Small intestine (tissue), 7 donors: ENCODE data around the gene NDUFA5. TPM values are rescaled to one million over a fixed set of nuclear protein-coding genes. Genes with fewer than 3 reads are reported as not detected.
"Not testable (repeated sequence)": the region's sequence is repeated elsewhere in the genome, so short reads cannot be mapped to it uniquely, and the experiment has no call there.

Source experiments
- DNase-seq, 2 donors: peaks; one replicate each; pipeline versions ENCODE4 v3.0.0 to v3.0.0-alpha.2; 2013
- FAIRE-seq: peaks from 2 replicates; lab custom pipeline; 2012; peaks lifted over from hg19 to GRCh38; lab: Jason Lieb, UNC
- H3K27ac ChIP-seq, 3 donors: one replicate each; pipeline ENCODE4 v1.5.1; 2013; ENCODE audit warnings: low read length in 2 of 3, mild to moderate bottlenecking in 2 of 3, control low read depth in 1 of 3, inconsistent platforms in 1 of 3, low read depth in 1 of 3, moderate library complexity in 1 of 3
- H3K27me3 ChIP-seq, 3 donors: one replicate each; pipeline ENCODE4 v1.6.1; 2013; ENCODE audit warnings: low read length in 3 of 3, inconsistent platforms in 1 of 3; ENCODE audit not compliant: control insufficient read depth in 3 of 3, insufficient read depth in 3 of 3
- H3K36me3 ChIP-seq, 3 donors: one replicate each; pipeline ENCODE4 v1.6.1; 2013; ENCODE audit warnings: low read length in 3 of 3, inconsistent platforms in 1 of 3, low read depth in 1 of 3, mild to moderate bottlenecking in 1 of 3, moderate library complexity in 1 of 3; ENCODE audit not compliant: control insufficient read depth in 3 of 3, insufficient read depth in 2 of 3
- H3K4me1 ChIP-seq, 3 donors: one replicate each; pipeline ENCODE4 v1.6.1; 2013; ENCODE audit warnings: low read length in 2 of 3, inconsistent platforms in 1 of 3, low read depth in 1 of 3, mild to moderate bottlenecking in 1 of 3, moderate library complexity in 1 of 3; ENCODE audit not compliant: control insufficient read depth in 3 of 3, insufficient read depth in 2 of 3
- H3K4me3 ChIP-seq, 3 donors: one replicate each; pipeline ENCODE4 v1.5.1; 2013; ENCODE audit warnings: low read length in 3 of 3, control low read depth in 1 of 3, inconsistent platforms in 1 of 3, low read depth in 1 of 3, mild to moderate bottlenecking in 1 of 3, moderate library complexity in 1 of 3
- H3K9me3 ChIP-seq, 2 donors: one replicate each; pipeline ENCODE4 v1.6.1; 2013; ENCODE audit warnings: low read depth in 1 of 2, low read length in 1 of 2; ENCODE audit not compliant: control insufficient read depth in 2 of 2, insufficient read depth in 1 of 2
- WGBS, 3 donors: extraction: QIAGEN DNeasy Blood & Tissue Kit; methylation state at CpG; one replicate each; pipeline ENCODE4 v1.1.7; 2013; 5-methylcytosine and 5-hydroxymethylcytosine counted together
- polyA plus RNA-seq, 4 donors: library from polyadenylated mRNA; stranded (reverse) in 3 of 4; unstranded in 1 of 4; fragments of 200-250 nt in 3 of 4; fragments of 120-200 nt in 1 of 4; gene quantifications; one replicate each; pipeline versions ENCODE4 v1.2.1 to v1.2.3, GENCODE V29; 2013
- donor health status: healthy with polysubstance abuse.
- donor health status: control.
- donor health status: control.
- donor health status: Bipolar disorder and iron deficiency.
- donor health status: healthy.

Gene NDUFA5
- polyA plus RNA-seq, 4 donors = 69.4 to 225 (median 135) TPM

DNA sequence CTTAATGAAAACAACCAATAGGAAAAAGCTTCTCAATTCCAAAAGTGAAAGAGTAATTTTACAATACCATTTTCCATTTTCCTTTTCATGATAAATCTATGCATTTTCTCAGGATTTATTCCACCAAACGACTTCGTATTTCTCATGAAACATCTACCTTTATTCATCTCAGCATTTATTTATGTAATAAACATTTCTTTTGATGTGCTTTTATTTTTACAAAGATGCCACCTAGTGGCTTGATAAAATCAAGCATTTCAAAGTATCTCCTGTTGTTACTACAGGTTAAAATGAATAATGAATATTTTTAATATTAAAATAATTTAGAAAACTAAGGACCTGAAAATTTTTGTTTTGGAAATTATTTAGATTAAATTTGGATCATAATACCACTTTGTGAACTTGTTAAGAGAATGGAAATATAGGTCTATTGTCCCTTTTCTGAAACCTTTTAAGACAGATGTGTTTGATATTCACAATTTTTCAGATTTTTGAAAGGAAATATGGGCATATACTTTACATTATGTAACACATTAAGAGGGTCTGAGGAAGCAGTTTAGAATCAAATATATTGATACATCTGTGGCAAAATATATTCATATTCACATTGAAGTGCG is 20.5 kb downstream of the NDUFA5 start:
- Histone ChIP-seq H3K4me1 (peaks cover 0 to 19% (median 3%) of the 10 kb centered on the region in 3 donors), H3K36me3 (no peaks in the 10 kb centered on the region), H3K27ac (no peak overlapping the region), H3K27me3 (peaks cover 0 to 15% (median 0%) of the 10 kb centered on the region in 3 donors), H3K4me3 (no peak overlapping the region), H3K9me3 (no peaks in the 10 kb centered on the region)
- DNase-seq = peak in 1 of 2 donors; percentile 35
- FAIRE-seq = peak; percentile 68
- WGBS, 3 donors = 24 to 53% (median 31%) methylated on average over 3 of the region's 3 CpGs

GRCh38 chr7:123535517-123535916 is 22.1 kb downstream of the NDUFA5 start:
- no peaks in the 10 kb centered on the region for H3K9me3 ChIP-seq
- H3K27ac ChIP-seq = peak overlapping the region in 1 of 3 donors; percentile 56
- 91 to 92% (median 92%) methylated on average over 12 of the region's 12 CpGs for WGBS, 3 donors
- peaks cover 0 to 20% (median 0%) of the 10 kb centered on the region in 3 donors for H3K27me3 ChIP-seq
- FAIRE-seq (no peak), DNase-seq (no peak)
- H3K36me3 ChIP-seq = no peaks in the 10 kb centered on the region
- H3K4me3 ChIP-seq = peak overlapping the region in 2 of 3 donors; percentile 26 to 75
- peaks cover 0 to 19% (median 3%) of the 10 kb centered on the region in 3 donors for H3K4me1 ChIP-seq

DNA sequence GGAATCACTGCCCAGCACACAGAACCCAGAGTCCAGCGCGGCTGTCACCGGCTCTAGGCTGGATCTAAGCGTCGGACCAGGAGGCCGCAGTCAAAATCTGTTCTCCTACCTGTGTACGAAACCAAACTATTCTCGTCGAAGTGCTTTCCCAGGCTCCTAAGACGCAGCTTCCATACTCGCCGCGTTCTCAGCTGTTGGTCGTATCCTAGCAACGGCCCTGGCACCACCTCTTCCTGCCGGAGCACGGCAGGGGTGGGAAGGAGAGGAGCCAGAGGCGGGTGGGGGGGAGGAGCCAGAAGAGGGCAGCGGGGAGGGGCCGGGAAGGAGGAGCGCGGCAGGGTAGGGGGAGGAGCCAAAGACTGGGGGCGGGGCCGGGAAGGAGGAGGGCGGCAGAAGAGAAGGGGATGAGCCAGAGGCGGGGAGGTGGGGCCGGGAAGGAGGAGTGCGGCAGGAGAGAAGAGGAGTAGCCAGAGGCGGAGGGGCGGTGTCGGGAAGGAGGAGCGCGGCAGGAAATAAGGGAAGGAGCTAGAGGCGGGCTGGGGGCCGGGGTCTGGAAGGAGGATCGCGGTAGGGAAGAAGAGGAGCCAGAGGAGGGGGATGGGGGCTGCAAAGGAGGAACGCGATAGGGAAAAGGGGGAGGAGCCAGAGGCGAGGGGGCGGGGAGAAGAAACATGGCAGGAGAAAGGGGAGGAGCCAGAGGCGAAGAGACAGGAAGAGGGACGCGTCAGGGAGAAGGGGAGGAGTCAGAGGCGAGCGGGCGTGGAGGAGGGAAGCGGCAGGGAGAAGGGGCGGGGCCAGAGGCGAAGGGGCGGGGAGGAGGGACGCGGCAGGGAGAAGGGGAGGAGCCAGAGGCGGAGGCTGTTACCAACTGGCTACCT is 23.0 kb downstream of the NDUFA5 start, which contains the start of gene IQUB:
Gene IQUB (minus strand): TSS at position 213 of the 878 bp plus-strand sequence. CDS start 22,255 bp downstream, outside the sequence.
- Histone ChIP-seq H3K4me1 (peaks cover 0 to 18% (median 3%) of the 10 kb centered on the region in 3 donors), H3K27me3 (peaks cover 0 to 20% (median 0%) of the 10 kb centered on the region in 3 donors), H3K36me3 (no peaks in the 10 kb centered on the region), H3K4me3 (peak within 1 kb of the TSS; percentile 57 to 75 (median 62)), H3K27ac (peak within 1 kb of the TSS; percentile 27 to 94 (median 91)), H3K9me3 (no peaks in the 10 kb centered on the region)
- FAIRE-seq (no peak), DNase-seq (peak; percentile 98)
- WGBS, 3 donors = 0 to 1% (median 1%) methylated on average over 47 to 54 of the region's 54 CpGs

DNA sequence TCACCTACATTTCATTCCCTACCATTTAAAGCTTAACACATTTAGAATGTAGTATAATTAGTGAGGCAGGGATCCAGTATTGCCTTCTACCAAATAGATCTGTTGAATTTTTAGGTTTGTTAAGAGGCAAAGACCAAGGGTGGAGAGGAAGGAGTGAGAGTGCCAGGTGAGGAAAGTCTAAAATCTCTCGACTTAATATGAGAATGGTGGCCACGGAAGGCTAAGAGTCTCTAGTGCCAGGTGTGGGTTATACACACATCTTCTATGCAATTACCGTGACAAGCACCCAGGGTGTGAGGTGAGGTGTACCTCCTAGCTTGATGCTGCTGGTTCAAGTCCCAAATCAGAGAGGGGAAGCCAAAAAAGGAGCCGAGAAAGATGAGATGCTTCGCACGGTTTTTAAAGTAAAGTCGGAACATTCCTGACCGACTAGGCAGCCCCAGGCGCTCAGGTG is 23.7 kb downstream of the NDUFA5 start:
- Histone ChIP-seq H3K4me3 (peak overlapping the region; percentile 15 to 75 (median 54)), H3K36me3 (no peaks in the 10 kb centered on the region), H3K4me1 (peaks cover 0 to 11% (median 3%) of the 10 kb centered on the region in 3 donors), H3K27ac (peak overlapping the region in 1 of 3 donors; percentile 44), H3K9me3 (no peaks in the 10 kb centered on the region), H3K27me3 (peaks cover 0 to 20% (median 0%) of the 10 kb centered on the region in 3 donors)
- FAIRE-seq (no peak), DNase-seq (no peak)
- WGBS, 3 donors = 3 to 6% (median 4%) methylated on average over 9 of the region's 9 CpGs

DNA sequence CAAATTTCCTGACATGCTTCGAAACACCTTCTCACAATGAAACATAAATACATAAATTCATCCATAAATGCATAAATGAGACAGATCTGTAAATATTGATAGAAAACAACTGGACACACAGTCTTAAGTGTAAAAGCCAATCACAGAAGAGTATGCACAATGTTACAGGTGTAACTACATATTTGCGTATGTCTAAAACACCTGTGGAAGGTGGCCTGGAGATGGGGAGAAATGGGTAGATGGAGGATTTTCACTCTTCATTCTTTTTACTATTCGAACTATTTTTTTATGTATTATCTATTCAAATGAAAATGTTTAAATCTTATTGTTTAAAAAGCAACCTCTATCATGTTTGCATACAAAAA is 24.1 kb downstream of the NDUFA5 start:
- whole genome bisulfite sequencing, 3 donors = 71 to 85% (median 76%) methylated on average over 3 of the region's 3 CpGs
- no peak overlapping the region for H3K27ac ChIP-seq
- FAIRE-seq (no peak), DNase-seq (no peak)
- H3K4me3 ChIP-seq = no peak overlapping the region
- no peaks in the 10 kb centered on the region for H3K36me3 ChIP-seq
- no peaks in the 10 kb centered on the region for H3K9me3 ChIP-seq
- H3K27me3 ChIP-seq = peaks cover 0 to 20% (median 0%) of the 10 kb centered on the region in 3 donors
- H3K4me1 ChIP-seq = peaks cover 0 to 9% (median 3%) of the 10 kb centered on the region in 3 donors

DNA sequence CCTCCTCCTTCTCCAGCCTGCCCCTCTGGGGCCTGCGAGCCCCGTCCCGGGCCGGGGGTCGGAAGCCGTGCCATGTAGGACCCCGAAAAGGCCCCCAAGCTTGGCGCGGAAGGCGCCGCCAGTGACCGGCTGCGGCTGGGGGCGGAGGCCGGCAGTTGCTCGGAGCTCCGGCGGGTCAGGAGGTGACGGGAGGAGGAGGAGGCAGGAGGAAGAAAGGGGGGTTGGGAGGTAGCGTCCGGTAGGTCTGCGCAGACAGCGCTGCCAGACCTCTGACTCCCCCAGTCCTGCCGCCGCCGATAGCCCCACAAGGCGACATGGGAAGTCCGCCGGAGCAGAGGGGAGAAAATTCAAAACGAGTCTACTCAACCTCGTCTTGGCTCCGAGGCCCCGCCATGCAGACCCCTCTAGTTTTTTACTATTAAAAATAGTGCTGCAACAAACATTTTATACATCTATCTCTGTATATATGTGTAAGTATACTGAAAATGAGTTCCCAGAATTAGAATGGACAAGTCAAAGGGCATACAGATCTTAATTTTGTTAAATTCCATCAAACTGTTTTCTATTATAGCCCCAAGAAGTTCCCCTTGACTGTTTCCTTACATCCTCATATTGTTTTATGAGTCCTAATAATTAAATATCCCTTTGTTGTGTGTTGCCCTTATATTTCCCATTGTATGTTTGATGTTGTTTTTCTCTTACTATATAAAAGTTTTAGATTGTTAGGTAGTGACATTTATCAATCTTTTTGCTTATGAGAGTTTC is 24.6 kb downstream of the NDUFA5 start:
- H3K27ac ChIP-seq = not testable (repeated sequence)

DNA sequence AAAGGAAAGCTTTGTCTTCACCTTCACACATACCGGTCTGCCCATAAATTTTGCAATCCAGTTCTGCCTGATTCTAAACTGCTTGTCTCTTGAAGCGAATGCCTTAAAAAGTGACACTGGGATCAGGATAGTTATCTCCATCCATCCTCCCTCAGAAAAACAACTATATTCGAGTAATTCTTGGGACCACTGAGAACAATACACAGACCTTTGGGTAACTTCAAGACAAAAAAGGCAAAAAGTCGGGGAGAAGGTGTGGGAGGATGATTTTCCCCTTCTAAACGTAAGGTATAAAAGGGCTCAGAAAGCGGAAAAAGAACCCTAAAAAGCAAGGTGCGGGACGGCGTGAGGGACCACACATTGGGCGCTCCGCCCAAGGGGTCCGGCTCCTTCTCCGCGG is 25.3 kb downstream of the NDUFA5 start:
- FAIRE-seq, H3K27ac ChIP-seq, H3K4me1 ChIP-seq, H3K9me3 ChIP-seq, DNase-seq, H3K36me3 ChIP-seq: not testable (repeated sequence)
- peak overlapping the region in 1 of 3 donors; percentile 19 for H3K4me3 ChIP-seq
- H3K27me3 ChIP-seq = peaks cover 0 to 20% (median 0%) of the 10 kb centered on the region in 3 donors
- WGBS, 3 donors = 8 to 26% (median 11%) methylated on average over 4 of the region's 14 CpGs

More for the DNA sequence above, 24.6 kb downstream of the NDUFA5 start:
- not testable (repeated sequence) for FAIRE-seq, H3K36me3 ChIP-seq, H3K9me3 ChIP-seq, H3K4me1 ChIP-seq
- 2 to 3% (median 2%) methylated on average over 13 to 33 of the region's 33 CpGs for WGBS, 3 donors
- Histone ChIP-seq H3K4me3 (peak overlapping the region in 2 of 3 donors; percentile 19 to 26), H3K27me3 (peaks cover 0 to 20% (median 0%) of the 10 kb centered on the region in 3 donors)
- peak in 1 of 2 donors; percentile 41 for DNase-seq
